Middle frontal gyrus (tissue), 1 donor: Measurements from ENCODE around the gene EYA2.
"Not testable (repeated sequence)": the region's sequence is repeated elsewhere in the genome, so short reads cannot be mapped to it uniquely, and the experiment has no call there.

ENCODE experiments used
- DNase-seq: peaks from one replicate; pipeline ENCODE4 v3.0.0-alpha.2; 2015; ENCODE audit warnings: low spot score; ENCODE audit errors: extremely low spot score

Gene EYA2

GRCh38 chr20:46930640-46931339 lies 36.1 kb downstream of the EYA2 start:
- DNase-seq = no peak

- no peak for DNase-seq
Measured at GRCh38 chr20:46931699-46932098, 37.1 kb downstream of the EYA2 start.

DNA sequence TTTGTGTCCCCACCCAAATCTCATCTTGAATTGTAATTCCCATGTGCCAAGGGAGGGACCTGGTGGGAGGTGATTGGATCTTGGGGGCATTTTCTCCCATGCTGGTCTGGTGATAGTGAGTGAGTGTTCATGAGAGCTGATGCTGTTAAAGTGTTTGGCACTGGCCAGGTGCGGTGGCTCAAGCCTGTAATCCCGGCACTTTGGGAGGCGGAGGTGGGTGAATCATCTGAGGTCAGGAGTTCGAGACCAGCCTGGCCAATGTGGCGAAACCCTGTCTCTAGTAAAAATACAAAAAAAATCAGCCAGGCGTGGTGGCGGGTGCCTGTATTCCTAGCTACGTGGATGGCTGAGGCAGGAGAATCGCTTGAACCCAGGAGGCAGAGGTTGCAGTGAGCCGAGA lies 37.8 kb downstream of the EYA2 start:
- DNase-seq = not testable (repeated sequence)

GRCh38 chr20:46933150-46933549 lies 38.5 kb downstream of the EYA2 start:
- DNase-seq = no peak

DNA sequence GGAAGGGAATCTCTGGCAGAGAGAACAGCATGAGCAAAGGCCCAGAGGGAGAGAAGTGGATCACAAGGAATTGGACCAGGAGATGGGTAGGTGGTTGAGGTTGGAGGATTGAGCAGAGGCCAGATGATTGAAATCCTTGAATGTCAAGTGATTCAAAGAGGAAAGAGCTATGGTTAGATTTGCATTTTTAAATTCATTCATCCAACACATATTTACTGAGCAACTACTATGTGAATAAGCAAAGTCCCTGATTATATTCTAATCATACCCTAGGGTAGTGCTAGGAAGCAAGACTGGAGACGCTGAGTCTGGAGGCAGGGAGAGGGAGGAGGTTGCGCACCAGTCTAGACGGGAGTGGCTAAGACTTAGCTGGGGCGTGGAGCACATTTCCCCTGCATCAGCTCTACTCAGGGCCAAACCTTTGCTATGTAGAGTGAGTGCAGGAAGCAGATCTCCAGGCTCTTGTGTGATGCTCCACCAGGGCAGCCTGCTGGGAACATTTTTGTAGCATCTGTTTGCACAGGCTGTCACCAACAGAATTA lies 40.2 kb downstream of the EYA2 start:
- DNase-seq = no peak

GRCh38 chr20:46935394-46936017 lies 40.9 kb downstream of the EYA2 start:
- no peak for DNase-seq

DNA sequence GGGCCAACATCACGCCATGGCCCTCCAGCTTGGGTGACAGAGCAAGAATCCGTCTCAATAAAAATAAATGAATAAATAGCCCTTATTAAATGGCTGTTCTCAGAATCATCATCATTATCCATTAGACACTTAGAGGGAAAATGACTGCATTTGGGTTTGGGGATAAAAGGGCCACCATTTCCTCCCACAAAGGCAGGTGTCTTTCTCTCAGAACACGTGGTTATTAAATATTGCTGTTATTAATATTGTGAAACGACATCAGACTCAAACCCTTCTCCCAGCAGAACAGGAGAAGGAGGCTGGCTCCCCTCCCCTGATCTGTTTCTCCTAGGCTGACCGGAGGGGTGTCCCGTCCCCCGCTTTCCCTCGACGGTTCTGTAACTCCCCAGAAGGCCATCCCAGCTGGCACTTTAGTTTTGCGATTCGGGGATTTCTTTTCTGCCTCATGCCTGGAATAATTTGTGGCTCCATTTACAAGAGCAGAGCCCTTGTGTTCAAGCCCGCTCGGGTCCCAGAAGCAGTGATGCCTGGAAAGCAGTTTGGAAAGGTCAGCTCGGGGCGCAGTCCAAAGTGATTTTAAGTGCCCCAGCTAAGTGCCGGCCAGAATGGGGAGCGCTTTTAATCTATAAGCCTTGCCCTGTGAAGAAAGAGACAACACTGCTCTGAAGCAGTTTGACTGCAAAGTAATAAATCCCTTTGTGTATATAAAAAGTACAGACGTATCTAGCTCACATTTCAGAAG lies 41.9 kb downstream of the EYA2 start:
- no peak for DNase-seq

DNA sequence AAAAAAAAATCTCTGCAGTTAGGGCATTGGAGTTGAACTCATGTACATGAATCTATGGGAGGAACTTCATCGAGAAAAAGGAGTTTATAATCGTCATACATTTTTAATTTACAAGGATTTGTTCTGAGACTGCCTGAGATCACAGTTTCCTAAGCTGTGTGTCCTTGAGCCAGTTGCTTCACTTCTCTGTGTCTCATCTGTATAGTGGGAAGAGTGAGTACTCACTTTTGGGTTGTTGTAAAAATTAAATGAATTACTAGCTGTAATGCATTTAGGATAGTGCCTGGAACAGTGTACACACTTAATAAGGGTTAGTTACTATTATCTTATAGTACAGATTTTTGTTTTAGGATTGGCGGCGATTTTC lies 42.5 kb downstream of the EYA2 start:
- no peak for DNase-seq

GRCh38 chr20:46937533-46938226 lies 43.0 kb downstream of the EYA2 start:
- no peak for DNase-seq

DNA sequence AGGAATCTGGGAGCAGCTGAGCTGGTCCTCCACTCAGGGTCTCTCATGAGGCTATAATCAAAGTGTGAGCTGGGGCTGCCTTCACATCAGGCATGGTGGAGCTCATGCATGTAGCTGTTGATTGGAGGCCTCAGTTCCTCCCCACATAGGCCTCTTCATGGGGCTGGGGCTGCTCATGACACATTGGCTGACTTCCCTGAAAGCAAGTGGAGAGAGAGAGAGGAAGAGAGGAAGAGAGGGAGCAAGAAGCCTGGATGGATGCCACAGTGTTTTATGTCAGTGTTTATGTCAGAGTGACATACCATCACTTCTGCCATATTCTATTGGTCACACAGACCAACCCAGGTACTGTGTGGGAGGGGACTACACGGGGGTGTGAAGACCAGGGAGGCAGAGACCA lies 43.8 kb downstream of the EYA2 start:
- no peak for DNase-seq

DNA sequence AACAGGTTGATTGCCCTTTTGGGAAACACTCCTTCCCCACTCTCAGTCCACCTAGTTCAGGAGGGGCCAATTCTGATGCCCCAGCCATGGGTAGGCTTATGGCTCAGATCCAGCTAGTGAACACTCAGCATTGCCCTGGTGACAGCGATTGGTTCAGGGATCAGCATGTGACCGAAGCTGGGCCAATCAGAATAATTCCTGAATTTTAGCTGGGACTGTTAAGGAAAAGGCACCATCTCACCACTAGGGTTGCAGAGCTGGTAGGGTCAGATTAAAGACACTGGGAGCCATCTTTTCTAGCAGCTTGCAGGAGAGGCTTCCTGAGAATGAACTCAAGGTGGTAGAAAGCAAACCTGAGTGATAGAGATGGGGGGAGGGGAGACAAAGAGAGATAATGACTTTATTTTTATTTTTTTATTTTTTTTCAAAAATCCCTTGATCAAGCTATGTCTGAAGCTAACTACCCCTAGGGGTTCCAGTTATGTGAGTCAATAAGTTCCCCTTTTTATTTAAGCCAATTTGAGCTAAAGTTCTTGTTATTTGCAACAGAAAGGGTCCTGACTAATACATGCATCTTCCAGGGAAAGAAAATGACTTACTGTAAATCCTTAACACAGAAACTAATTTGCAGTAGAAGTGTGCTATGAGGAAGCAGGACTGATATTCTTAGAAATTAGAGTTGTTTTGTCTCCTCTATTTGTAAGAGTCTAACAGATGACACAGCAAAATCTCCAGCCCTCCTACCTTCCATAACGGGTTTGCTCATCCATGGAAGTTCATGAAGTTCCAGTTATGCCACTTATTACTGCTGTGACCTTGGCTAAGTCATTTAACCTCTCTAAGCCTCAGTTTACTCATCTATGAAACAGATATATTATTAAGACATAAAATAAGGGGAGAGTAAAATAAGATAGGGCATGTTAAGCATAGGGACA lies 44.7 kb downstream of the EYA2 start:
- DNase-seq = no peak

DNA sequence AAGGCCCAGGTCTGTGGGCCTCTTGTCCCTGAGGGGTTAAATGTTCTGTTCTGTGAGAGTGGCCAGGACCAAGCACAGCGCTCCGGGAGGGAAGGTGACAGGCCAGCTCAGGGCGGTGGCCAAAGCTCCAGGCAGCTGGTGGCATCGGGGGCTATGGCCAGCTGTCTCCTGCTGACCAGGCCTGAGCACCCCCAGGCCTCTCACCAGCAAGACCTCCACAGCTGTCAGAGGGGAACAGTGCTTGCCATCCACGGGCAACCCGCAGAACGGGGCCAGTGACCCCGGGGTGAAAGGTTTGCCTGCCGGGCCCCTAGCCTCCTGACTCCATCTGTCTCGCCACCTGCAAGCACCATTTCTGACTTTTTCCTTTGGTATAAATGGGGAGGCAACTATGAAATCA lies 46.0 kb downstream of the EYA2 start:
- DNase-seq = no peak

DNA sequence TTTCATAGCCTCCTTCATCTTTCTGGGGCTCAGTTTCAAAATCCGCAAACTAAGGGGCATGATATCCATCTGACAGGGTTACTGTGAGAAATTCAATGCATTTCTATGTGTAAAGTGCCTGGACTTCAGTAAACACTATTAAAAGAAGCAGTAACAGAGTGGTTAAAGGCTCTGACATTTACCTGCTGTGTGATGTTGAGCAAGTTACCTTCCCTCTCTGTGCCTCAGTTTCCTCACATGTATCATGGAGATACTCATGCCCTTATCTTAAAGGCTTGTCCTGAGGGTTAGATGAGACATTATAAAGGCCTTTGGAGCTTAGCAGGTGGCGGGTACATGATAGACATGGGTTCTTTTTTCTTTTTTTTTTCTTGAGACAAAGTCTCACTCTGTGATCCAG lies 46.8 kb downstream of the EYA2 start:
- no peak for DNase-seq

- no peak for DNase-seq
Measured at GRCh38 chr20:46943861-46944591, 49.4 kb downstream of the EYA2 start.

DNA sequence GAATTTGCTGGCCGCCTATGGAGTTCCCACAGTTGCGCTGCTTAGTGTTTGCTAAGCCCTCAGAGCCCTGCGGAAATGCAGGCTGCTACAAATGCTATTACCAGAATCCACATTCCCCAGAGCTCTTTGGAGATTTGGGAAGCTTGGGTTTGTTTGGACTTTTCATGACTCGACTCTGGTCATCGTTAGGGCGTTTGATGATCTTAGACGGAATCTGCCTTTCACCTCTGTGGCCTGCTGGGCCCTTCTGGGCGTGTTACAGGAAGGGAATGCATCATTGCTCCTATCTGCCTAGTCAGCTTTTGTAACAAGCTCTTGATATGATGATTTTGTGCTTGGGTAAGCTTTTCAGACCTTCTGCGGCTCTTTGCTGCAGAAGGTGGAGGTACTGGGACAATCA lies 50.8 kb downstream of the EYA2 start:
- no peak for DNase-seq

- DNase-seq = no peak
Measured at GRCh38 chr20:46946181-46946624, 51.6 kb downstream of the EYA2 start.

DNA sequence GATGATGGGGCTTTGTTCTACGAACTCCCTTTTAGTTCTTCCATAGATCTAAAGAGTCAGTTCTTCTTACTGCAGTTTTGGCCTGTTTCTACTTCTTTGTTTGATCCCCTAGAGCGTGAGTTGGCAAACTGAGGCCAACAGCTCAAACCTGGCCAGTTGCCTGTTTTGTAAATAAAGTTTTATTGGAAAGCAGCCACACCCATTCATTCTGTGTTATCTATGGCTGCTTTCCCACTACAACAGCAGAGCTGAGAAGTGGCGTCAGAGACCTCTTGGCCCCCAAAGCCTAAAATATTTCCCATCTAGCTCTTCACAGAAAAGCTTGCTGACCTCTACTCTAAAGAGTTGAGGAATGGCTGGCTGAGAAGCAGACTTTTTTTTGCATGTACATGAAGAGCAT lies 52.2 kb downstream of the EYA2 start:
- no peak for DNase-seq

GRCh38 chr20:46948081-46948480 lies 53.4 kb downstream of the EYA2 start:
- DNase-seq = no peak

DNA sequence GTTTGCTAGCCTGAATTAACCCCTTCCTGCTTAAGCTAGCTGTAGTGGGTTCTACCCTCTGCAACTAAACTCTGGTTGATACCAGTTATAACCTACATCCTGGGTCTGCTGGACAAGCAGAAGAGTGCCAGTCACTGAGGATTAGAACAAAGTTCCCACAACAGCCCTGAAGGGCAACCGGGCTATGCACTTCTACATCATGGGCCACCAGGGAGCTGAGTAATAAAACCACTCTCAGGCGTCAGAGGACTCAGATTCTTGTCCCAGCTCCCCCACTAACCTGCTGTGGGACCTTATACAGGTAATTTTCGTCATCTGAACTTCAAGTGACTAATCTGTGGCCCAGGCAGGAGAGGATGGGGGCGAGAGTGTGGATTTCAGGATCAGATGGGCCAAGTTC lies 56.8 kb downstream of the EYA2 start:
- DNase-seq = no peak
